Skin of body (tissue), 2 donors: ENCODE results near the gene SRP19. TPM values are rescaled to one million over a fixed set of nuclear protein-coding genes. Genes with fewer than 3 reads are reported as not detected.
"Not testable (repeated sequence)": the region's sequence is repeated elsewhere in the genome, so short reads cannot be mapped to it uniquely, and the experiment has no call there.

Source experiments
- DNase-seq: peaks from one replicate; lab custom pipeline; 2025; lab: John Stamatoyannopoulos, UW
- total RNA-seq: library from RNA; depleted of rRNA; stranded (reverse); fragments of >200 nt; gene quantifications from one replicate; pipeline ENCODE4 v1.2.3, GENCODE V29; 2014

The SRP19 gene
- total RNA-seq, 1 donor from 2014 or later, result 35.9 TPM

DNA sequence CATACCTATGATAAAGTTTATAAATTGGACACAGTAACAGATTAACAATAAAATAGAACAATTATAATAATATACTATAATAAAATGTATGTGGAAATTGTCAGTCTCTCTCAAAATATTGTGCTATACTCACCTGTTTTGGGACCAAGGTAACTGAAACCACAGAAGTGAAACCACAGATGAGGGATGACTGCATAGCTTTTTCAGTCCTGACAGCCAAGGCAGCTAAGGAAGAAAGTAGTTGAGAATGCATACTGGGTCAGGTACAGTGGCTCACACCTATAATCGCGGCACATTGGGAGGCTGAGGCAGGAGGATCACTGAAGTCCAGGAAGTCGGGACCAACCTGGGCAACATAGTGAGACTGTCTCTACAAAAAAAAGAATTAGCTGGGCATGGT, 8.9 kb downstream of the SRP19 start:
- no peak for DNase-seq

DNA sequence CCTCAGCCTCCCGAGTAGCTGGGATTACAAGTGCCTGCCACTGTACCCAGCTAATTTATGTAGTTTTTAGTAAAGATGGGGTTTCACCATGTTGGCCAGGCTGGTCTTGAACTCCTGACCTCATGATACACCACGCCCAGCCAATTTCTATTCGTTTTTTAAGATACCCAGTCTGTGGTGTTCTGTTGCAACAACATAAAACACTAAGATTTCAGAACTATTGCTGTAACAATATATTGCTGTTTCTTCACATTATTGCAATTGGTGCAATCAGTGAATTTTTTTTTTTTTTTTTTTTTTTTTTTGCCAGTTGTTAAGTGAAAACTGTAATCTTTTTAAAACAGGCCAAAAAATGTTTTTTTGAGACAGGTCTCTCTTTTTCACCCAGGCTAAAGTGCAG, 9.9 kb downstream of the SRP19 start:
- DNase-seq, result no peak

DNA sequence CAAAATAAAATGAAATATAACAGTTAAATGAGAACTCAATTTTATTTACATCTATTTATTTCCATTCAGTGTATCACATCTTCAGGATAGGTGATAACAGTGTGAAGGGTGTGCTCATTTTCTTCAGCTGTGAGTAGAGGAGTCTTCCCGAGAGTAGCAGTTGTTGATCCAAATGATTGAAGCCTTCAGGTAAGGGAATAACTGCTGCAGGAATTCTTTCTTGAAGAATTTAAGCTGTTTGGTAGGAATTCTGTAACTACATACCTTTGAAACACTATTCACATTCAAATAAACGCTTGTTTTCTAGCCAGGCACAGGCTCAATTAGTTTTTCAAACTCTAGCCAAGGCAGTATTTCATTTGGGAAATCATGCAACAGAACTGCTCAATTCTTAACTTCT, 15.3 kb downstream of the SRP19 start:
- DNase-seq, result no peak

DNA sequence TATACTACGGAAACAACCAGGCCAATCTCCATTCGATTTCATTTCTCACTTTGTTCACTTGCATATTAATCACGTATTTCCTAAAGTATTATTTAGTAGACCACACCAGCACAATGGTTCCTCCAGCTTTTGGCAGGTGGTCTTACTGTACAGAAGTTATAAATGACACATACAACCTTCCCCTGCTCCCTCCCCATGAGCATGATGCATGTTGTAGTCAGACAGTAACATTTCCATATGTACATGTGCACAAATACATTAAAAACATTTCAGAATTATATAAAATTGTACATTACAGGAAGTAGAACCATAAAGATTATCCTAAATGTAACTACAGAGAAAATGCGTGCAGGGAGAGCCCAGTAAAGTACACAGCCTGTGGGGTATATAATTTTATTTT, 17.0 kb downstream of the SRP19 start:
- no peak for DNase-seq

DNA sequence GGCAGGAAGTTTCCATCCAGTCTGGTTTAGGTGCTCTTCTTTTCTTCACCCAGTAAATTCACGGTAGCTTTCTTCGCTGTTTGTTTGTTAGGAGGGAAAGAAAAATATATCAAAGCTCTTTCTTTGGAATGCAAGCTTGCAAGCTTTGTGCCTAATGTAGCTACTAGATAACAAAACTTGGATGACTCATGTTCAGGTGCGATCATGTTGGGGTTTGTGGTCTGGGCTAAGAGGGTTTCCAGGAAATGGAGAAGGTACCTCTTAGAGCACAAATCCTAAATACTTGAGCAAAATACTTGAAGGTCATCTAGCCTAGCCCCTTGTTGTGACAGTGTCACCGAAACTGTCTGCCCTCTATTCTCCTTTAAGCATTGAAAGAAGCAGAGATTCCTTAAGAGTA, 17.7 kb downstream of the SRP19 start:
- DNase-seq, result no peak

DNA sequence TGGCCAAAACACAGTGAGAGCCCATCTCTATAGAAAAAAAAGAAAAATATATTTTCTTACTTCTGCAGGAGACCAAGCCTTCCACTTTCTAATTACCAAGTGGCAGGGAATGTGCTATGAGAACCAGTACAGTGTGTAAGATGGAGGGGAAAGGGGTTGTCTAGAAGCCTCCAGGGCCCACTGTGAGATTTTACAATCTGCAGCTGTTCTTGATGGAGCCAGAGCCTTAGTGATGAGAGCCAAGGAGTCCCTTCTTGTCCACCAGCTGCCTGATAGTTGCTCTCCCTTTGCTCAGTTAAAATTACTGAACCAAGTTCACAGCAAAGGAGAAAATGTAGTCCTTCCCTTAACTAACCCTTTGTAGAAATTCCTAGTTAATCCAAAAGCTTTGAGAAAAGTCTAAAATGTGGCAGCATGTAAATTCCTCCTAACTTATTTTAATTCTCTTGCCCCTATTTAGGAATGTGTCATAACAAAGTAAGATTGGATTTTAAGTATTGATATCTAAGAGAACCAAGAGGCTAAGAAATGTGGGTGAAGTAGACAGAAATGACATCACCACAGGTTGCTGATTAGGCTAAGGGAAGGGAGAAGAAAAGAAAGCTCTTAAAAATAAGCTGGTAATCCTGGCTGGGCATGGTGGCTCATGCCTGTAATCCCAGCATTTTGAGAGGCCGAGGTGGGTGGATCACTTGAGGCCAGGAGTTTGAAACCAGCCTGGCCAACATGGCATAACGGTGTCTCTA, 19.3 kb downstream of the SRP19 start:
- DNase-seq, result no peak

DNA sequence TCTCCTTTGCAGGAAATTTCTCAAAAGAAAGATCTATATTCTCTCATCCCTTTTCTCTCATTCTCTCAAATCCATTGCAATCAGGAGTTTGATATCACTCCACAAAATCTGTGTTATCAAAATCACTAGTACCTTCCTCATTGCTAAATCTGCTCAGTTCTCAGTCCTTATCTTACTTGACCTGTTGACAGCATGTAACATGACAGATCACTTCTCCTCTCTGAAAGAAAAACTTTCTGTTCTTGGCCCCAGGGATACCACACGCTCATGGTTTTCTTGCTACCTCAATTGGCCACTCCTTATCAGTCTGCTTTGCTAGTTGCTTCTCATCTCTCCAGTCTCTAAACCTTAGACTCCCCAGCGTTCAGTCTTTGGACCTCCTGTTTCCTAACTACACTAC, 22.1 kb downstream of the SRP19 start:
- DNase-seq, result no peak

DNA sequence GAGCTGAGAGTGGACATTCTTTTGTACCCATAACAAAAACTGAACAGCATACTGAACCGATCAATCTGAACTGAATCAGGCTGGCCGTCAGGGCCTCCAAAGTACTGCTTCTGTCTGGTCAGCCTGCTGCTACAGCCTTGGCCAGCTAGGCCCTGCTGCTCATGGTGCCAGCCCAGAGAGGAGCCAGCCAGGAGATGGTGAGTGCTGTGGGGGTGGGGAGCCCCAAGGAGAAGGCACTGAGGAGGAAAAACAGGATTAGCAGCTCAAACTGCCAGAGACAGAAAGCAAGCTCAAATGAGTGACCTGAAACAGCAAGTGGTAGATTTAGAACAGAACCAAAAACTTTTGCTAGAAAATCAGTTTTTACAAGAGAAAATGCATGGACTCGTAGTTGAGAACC, 23.9 kb downstream of the SRP19 start:
- no peak for DNase-seq

DNA sequence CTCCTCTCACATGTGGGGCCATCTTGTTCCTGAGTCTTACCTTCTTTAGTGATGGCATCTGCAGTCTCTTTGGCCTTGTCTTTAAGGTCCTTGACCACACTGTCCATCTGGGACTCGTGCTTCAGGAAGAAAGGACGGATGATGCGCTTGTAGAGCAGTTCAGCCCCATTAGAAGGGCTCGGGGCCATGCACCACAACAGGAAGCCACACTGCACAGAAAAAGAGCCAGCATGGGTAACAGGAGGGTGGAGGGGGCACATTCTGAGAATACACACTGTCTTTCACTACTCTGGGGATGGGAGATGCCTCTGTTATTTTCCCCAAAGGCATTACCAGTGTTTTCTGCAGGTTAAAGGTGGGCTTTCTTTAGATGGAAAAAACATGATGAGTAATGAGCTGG, 25.9 kb downstream of the SRP19 start:
- no peak for DNase-seq

DNA sequence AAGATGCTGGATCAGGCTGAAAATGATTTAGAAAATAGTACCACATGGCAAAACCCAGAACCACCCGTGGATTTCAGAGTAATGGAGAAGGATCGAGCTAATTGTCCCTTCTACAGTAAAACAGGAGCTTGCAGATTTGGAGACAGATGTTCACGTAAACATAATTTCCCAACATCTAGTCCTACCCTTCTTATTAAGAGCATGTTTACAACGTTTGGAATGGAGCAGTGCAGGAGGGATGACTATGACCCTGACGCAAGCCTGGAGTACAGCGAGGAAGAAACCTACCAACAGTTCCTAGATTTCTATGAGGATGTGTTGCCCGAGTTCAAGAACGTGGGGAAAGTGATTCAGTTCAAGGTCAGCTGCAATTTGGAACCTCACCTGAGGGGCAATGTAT, 31.0 kb downstream of the SRP19 start:
- not testable (repeated sequence) for DNase-seq

DNA sequence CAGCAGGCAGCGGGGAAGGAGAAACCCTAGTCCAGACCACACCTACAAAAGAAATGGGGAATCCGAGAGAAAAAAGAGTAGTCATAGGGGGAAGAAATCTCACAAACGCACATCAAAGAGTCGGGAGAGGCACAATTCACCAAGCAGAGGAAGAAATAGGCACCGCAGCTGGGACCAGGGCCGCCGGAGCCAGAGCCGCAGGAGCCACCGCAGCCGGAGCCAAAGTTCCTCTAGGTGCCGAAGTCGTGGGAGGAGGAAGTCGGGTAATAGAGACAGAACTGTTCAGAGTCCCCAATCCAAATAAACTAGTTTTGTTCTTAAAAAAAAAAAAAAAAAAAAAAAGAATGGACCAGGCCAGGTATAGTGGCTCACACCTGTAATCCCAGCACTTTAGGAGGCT, 31.7 kb downstream of the SRP19 start:
- DNase-seq, result no peak

DNA sequence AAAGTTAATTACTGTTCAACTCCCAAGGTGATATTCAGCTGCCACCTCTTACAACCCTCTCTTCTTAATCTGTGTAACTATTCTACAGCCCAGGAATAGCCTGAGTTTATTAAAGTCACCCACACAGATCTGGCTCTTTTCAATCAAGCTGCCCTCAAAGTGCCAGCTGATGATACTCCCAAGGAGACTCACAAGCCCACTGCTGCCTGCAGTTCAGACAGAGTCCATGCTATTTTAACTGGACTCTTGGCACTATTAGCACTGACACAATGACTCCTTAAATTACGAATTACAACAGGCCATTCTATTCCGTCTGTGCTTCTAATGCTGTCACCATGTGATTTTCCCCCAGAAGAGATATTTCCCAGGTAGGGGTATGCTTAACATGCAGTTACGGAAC, 34.6 kb downstream of the SRP19 start:
- no peak for DNase-seq

DNA sequence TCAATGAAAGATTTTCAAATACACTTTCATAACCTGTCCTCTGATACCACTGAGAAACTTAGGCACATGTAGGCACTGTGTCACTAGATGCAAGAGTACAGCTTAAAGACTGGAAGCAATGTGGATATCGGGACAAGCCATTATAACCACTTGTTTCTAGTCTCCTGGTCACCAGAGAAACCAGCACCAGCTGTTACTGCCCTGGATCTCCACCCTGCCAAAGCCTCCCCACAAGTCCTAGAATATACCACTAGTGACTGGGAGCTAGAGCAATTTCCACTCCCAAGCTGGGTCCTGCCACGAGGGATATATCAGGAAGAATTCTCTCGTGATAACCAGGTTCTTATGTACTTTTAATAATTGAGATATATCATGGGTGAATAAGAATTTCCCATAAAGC, 41.5 kb downstream of the SRP19 start:
- no peak for DNase-seq

DNA sequence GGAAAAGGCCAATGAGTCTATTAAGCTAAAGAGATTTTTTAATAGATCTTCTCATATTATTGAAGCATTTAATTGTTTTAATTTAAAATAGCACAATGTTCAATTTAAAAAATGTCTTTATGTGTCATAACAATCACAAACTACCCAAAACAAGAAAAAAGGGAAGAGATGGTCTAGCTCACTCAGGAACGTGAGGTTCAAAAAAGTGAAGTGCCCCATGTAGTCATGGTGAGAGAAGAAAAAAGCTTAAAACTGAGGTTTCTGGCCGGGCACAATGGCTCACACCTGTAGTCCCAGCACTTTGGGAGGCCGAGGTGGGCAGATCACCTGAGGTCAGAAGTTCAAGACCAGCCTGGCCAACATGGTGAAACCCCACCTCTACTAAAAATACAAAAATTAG, 43.9 kb downstream of the SRP19 start:
- not testable (repeated sequence) for DNase-seq

DNA sequence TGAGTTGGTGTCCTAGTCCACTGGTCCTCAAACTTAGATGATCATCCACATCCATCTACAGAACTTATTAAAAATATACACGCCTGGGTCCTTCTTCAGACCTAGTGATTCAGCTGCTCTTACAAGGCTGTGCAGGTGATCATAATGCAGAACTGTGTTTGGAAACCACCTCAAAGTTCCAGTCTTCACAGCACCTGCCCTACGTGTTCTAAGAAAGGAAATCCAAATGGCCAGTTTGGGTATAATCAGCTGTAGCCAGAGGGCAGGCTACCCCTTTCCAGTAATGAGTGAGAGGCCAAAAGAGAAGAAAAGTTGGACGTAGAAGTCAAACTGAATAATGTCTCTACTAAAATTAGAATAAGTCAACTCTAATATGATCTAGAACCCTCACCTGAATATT, 45.5 kb downstream of the SRP19 start:
- DNase-seq, result no peak

DNA sequence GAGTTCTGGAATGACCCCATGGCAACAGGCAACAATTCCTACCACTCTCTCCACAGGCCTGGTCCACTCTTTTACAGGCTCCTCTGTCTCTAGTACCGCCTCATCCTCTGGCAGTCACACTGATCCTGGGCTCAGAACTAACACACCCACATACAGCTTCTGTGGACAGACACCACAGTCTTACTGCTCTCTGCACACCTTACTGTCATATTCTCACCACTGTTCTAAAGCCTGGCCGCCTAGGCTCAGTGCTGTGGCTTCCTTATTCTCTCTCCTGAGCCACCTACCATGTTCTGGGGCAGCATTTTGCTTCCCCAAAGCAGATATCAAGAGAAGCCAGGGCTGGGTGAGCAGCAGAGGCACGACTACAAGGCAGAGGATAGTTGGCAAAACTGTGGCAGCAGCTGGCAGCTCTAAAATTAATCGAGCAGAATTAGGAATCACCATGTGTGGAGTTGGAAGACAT, 46.1 kb downstream of the SRP19 start:
- DNase-seq, result no peak

DNA sequence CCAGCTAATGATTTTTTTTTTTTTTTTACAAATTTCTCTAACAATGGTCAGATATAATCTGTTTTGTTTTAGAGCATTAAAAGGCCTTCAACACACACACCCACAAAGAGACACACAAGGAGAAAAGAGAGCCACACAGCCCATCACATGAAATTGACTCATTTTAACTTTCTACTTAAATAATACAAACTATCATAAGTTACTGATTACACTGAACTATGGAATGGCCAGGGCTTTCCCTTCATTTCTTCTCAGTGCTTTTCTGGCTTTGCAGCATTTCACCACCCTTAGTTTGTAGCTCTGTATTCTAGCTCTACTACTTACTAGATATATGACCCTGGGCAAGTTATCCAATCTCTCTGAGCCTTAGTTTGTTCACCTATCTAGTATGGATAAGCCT, 47.8 kb downstream of the SRP19 start:
- no peak for DNase-seq

DNA sequence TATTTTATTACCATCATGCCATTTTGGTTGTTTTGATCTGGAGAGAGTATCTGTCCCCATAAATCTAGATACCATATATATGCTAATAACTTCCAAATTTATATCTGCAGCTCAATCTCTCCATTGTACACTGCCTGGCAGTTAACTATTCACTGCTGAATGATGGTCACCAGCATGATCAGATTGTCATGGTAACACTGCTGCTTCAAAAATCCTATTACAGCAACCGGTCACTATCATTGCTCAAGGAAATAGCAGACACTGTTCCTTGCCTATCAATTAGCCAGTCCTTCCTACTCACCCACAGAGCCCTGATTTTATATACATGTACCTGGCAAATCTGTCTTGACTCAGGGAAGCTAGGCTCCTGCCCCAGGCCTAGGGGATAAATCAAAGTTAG, 49.4 kb downstream of the SRP19 start:
- no peak for DNase-seq

DNA sequence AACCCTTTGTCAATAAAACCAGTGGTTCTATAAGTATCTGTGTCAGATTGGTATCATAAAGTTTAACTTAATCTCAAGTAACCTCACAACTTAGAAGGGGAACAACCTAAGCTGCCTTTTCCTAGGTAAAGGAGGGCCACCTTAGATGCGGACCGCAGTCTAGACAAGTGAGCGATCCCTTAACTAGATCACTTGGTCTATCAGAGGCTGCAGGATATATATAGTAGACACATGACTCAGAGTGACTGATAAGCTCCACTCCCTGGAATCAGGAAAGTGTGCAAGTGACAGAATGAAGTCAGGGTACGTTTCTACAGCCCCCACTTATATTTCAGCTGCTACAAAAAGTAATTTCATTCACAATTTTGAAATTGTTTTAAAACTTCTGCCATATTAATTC, 53.5 kb downstream of the SRP19 start:
- no peak for DNase-seq

DNA sequence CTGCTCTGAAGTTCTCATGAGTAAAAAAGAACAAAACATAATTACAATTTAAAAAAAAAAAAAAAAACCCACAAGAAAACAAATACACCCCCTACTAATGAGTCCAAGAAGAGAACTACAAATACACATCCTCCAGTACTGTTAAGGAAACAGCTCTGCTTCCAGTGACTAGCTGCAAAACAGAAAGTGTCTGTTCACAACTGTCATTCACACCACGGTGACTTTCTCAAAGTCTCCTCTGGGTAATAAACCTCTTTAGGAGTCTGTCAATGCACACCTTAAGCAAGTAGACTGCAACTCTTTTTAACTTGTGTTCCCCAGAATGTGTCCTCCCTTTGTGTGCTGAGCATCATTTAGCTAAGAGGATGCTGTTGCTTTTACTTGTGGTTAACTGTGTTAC, 54.7 kb downstream of the SRP19 start:
- DNase-seq, result no peak

DNA sequence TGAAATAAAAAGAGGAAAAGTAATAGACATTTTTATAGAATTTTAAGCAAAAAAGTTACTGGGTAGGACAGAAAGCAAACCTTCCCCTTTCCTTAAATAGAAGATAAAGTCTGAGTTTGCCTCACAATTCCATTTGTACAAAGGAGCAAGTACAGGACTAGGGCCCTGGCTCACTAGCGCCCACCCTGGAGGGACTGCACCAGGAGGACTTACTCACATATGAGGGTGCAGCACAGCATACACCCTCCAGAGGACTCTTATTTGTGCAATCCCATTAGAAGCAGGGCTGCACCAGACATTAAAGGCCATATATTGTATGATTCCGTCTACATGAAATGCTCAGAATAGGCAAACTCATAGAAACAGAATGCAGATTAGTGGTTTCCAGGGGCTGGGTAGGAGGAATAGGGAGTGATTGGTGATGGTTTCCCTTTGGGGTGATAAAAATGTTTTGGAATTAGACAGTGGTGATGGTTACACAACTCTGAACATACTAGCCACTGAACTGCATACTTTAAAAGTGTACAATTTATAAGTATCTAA, 56.4 kb downstream of the SRP19 start:
- no peak for DNase-seq

DNA sequence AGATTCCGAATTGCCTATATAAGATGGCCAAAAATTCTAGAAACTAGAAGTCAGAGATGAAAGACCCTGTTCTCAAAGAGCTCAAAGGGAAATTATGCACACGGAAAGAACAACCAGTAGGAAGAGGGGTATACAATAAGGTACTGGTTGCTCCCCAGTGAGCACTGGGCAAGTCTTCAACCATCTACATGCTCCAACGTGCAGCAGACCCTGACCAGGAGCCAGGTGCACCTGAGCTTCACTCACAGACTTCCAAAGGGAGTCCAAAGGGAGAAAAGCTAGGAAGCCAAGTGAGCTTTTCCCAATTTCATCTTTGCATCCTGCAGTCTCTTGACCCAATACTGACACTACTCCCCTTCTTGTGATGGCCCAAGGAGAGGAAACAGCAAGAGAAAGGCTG, 57.0 kb downstream of the SRP19 start:
- DNase-seq, result no peak

DNA sequence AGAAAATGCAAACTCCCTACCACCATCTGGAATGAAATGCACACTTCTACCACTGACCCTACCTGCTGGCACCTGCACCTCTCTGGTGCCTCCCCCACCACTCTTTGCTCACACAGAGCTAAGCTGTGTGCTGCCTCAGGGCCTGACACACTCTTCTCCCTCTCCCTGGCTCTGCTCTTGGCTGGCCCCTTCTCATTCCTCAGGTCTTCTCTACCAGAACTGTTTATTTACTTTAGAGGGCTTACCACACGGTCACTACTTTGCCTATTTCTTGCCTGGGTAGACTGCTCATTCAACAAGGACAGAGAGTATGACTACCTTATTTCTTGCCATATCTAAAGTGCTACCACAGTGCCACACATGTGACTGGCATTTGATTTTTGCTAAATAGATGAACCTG, 57.6 kb downstream of the SRP19 start:
- DNase-seq, result no peak
